Ovary (tissue), 3 donors: ENCODE data around the gene CRACR2A.

Experiments
- CTCF ChIP-seq, 3 donors: fragments of 450-650 bp in 2 of 3; fragments of 200-600 bp in 1 of 3; IDR thresholded peaks; one replicate each; pipeline versions ENCODE4 v1.5.1 to v1.8.0; 2016 to 2022; ENCODE audit warnings: antibody characterized with exemption in 3 of 3, mild to moderate bottlenecking in 1 of 3
- EP300 ChIP-seq: sonication (generic); formaldehyde crosslinking; IDR thresholded peaks from one replicate; pipeline ENCODE4 v1.6.1; 2017; ENCODE audit warnings: antibody characterized with exemption
- POLR2A ChIP-seq: fragments of 450-650 bp; IDR thresholded peaks from one replicate; pipeline ENCODE4 v1.6.1; 2017; ENCODE audit warnings: antibody characterized with exemption, mild to moderate bottlenecking, moderate library complexity
- donor health status: DM: no; HTN: no; CAD: no.

GRCh38 chr12:3752741-3753486, at the start of gene CRACR2A:
- TF ChIP-seq CTCF (IDR thresholded peaks at IDR 0.05), result peak; percentile 27 to 62 (median 56)
- no peak for TF ChIP-seq POLR2A
- TF ChIP-seq EP300, result no peak
